Activated CD4-positive, alpha-beta memory T cell treated with anti-CD3 and anti-CD28 coated beads, Interleukin-2, amount 10 ng/mL, durations not matched to agents 7 days and 5 days (primary cell): ENCODE data around the gene IRS1. TPM values are rescaled to one million over a fixed set of nuclear protein-coding genes. Genes with fewer than 3 reads are reported as not detected.

Experiments used
- CTCF ChIA-PET: fragments of 350-600 bp; sonication (Branson Sonifier 250); formaldehyde crosslinking; loops from one replicate; lab custom pipeline; 2021; ENCODE audit warnings: antibody characterized with exemption, inconsistent platforms; lab: Charles Lee
- POLR2A ChIA-PET: fragments of 350-600 bp; sonication (Branson Sonifier 250); formaldehyde crosslinking; loops from one replicate; lab custom pipeline; 2021; ENCODE audit warnings: antibody characterized with exemption; lab: Charles Lee
- DNase-seq: peaks from one replicate; pipeline ENCODE4 v3.0.0-alpha.2; 2020
- H3K27ac Mint-ChIP-seq: one replicate; pipeline ENCODE4 v1.8.0; 2021; ENCODE audit warnings: mild to moderate bottlenecking, mixed read lengths
- H3K27me3 Mint-ChIP-seq: one replicate; pipeline ENCODE4 v1.8.0; 2021; ENCODE audit warnings: mixed read lengths
- H3K36me3 Mint-ChIP-seq: one replicate; pipeline ENCODE4 v1.8.0; 2021; ENCODE audit warnings: low read depth, mixed read lengths
- H3K4me1 Mint-ChIP-seq: one replicate; pipeline ENCODE4 v1.8.0; 2021; ENCODE audit warnings: mixed read lengths
- H3K4me3 Mint-ChIP-seq: one replicate; pipeline ENCODE4 v1.8.0; 2021; ENCODE audit warnings: mild to moderate bottlenecking, mixed read lengths
- H3K9me3 Mint-ChIP-seq: one replicate; pipeline ENCODE4 v1.8.0; 2021; ENCODE audit warnings: mixed read lengths
- total RNA-seq, 2 experiments: library from RNA; stranded (reverse); gene quantifications; one replicate each; pipeline ENCODE4 v1.2.3, GENCODE V29; 2021

Gene IRS1
- total RNA-seq, 2 experiments from 2014 or later, result 7.2 to 7.4 TPM

DNA sequence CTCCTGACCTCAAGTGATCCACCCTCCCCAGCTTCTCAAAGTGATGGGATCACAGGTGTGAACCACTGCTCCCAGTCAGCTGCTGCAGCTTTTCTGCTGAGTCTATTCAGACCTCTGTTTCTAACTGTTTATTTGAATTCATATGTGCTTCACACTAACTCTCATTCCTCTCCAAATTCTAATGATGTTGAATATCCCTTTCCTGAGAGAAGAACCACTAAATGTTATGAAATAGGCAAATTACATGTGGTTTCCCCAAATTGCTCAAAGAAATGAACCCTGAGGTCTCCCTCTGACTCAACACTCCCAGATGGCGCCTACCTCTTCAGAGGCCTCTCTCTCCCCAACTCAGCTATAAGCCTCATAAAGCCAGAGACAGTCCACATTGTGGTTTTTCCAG is 98.6 kb downstream of the IRS1 start:
- CTCF ChIA-PET, result no interaction called here
- no peak for DNase-seq

DNA sequence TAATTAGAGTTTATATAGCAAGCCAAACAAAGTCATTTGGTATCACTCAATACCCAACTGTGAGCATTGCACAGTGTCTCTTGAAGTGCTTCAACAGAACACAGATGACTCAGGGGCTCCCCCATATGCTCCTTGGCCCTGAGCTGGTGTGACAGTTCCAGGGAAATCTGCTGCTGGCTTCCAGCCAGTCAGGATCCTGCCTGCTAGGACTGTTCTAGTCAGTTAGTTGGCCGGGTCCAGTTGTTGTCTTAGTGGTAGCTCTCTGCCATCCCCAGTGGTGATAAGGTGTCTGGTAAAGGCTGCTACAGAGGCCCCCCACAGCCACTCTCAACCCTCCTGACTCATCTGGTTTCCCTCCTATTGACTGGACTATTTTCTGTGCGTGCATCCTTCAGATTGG is 100.3 kb downstream of the IRS1 start:
- Mint-ChIP-seq H3K27ac (no peak overlapping the region), H3K9me3 (no peaks in the 10 kb centered on the region), H3K4me1 (peaks cover 5% of the 10 kb centered on the region), H3K36me3 (no peaks in the 10 kb centered on the region), H3K27me3 (peaks cover 11% of the 10 kb centered on the region), H3K4me3 (no peak overlapping the region)
- no peak for DNase-seq
- CTCF ChIA-PET, result no interaction called here
- POLR2A ChIA-PET, result no interaction called here

More for the DNA sequence above, 98.6 kb downstream of the IRS1 start:
- Mint-ChIP-seq H3K4me3 (no peak overlapping the region), H3K9me3 (no peaks in the 10 kb centered on the region), H3K27me3 (peaks cover 8% of the 10 kb centered on the region), H3K36me3 (no peaks in the 10 kb centered on the region), H3K4me1 (peaks cover 5% of the 10 kb centered on the region), H3K27ac (no peak overlapping the region)
- POLR2A ChIA-PET, result interaction anchor here (0.9 kb wide), 1 partner anchor 48 kb away, joined by 3 read pairs; no protein-coding TSS in a partner anchor

DNA sequence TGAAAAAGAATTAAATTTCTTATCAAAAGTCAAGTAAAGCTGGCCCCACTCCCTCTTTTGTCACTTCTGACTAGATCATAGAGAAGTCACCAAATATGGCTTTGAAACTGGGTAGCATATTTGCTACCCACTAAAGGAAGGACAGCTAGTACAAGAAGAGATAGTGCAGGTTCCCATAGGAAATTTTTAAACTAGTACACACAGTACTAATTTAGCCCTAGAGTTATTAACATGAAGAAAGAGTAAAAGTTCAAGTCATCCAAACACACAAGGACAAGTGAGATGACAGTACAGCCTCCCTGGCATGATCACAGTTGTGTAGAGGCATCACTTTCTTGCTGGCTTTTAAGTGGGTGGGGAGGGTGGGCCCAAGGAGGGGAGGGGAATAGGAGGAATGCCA is 100.9 kb downstream of the IRS1 start:
- Mint-ChIP-seq H3K27me3 (peaks cover 15% of the 10 kb centered on the region), H3K9me3 (no peaks in the 10 kb centered on the region), H3K4me3 (no peak overlapping the region), H3K27ac (no peak overlapping the region), H3K4me1 (peaks cover 5% of the 10 kb centered on the region), H3K36me3 (no peaks in the 10 kb centered on the region)
- DNase-seq, result no peak
- ChIA-PET CTCF (no interaction called here), POLR2A (no interaction called here)

DNA sequence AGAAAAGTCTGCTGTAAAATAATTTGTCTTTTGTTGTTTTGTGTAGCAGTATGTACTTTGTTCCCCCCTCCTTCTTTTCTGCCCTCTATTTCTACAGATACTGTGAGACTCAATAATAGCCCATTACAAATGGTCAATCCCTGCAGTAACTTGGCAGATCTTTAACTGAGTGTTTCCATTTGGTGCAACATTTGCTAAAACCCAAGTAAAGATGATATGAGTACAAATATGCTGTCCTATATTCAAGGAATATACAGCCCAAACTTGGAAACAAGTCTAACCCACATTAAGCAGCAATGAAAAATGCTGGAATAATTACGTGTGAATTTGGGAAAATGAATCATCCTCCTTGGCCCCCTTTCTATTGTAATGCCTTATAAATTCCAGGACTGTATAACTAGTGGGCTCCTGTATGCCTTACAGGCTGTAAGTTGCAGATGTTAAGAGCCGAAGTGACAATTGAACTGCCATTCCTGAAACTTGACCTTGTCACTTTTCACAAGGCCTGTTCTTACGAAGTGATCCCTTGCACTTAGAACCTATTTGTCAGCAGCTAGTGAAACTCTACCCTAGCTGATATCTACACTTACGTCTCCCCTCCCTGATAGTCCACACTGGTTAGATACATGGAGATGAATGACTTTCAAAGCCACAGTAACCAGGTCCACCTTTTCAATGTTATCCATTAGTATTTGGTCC is 104.9 kb downstream of the IRS1 start:
- no peaks in the 10 kb centered on the region for H3K9me3 Mint-ChIP-seq
- peaks cover 30% of the 10 kb centered on the region for H3K27me3 Mint-ChIP-seq
- H3K27ac Mint-ChIP-seq, result no peak overlapping the region
- no peak for DNase-seq
- ChIA-PET CTCF (no interaction called here), POLR2A (no interaction called here)
- H3K4me3 Mint-ChIP-seq, result no peak overlapping the region
- H3K36me3 Mint-ChIP-seq, result no peaks in the 10 kb centered on the region
- H3K4me1 Mint-ChIP-seq, result peaks cover 10% of the 10 kb centered on the region

DNA sequence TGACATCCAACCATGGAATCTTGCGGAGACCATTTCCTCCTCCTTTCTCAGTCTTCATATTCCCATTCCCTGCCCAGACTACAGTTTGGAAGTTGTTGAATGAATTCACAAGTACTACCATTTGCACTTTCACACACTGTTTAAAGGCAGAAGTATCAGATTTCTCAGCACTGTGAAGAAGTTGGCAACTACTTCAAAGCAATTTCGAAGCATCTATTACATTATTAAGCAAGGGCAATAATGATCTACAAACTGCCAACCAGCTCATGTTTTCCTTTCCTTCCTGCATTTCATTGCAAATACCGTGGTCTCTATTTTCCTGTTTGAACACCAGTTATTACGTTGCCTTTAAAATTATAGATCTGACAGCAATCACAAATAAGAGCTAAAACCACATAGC is 105.5 kb downstream of the IRS1 start:
- CTCF ChIA-PET, result no interaction called here
- Mint-ChIP-seq H3K4me1 (peaks cover 10% of the 10 kb centered on the region), H3K36me3 (no peaks in the 10 kb centered on the region)

DNA sequence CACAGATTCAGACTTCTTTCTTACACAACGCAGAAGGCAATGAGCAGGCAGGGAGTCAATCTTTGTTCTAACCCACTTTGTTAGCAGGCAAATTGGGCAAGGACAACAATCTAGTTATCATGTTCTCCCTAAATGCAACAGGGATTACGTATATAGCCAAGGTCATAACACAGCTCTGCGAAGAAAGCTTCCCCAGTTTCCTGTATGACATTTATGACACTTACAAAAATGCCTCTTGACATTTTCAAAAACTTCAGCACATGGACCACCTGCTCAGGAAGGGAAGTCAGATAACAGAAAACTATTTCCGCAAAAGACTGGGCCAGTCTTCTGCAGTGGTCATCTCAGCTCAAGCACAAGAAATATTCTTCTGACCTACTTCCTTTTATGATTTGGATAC is 106.1 kb downstream of the IRS1 start:
- Mint-ChIP-seq H3K4me3 (no peak overlapping the region), H3K27me3 (peaks cover 32% of the 10 kb centered on the region), H3K27ac (no peak overlapping the region), H3K36me3 (no peaks in the 10 kb centered on the region), H3K4me1 (peaks cover 10% of the 10 kb centered on the region), H3K9me3 (no peaks in the 10 kb centered on the region)
- CTCF ChIA-PET, result no interaction called here
- DNase-seq, result no peak
- POLR2A ChIA-PET, result no interaction called here

More for the DNA sequence above, 105.5 kb downstream of the IRS1 start:
- DNase-seq, result no peak
- POLR2A ChIA-PET, result no interaction called here
- H3K9me3 Mint-ChIP-seq, result no peaks in the 10 kb centered on the region
- peaks cover 30% of the 10 kb centered on the region for H3K27me3 Mint-ChIP-seq
- no peak overlapping the region for H3K27ac Mint-ChIP-seq
- no peak overlapping the region for H3K4me3 Mint-ChIP-seq

DNA sequence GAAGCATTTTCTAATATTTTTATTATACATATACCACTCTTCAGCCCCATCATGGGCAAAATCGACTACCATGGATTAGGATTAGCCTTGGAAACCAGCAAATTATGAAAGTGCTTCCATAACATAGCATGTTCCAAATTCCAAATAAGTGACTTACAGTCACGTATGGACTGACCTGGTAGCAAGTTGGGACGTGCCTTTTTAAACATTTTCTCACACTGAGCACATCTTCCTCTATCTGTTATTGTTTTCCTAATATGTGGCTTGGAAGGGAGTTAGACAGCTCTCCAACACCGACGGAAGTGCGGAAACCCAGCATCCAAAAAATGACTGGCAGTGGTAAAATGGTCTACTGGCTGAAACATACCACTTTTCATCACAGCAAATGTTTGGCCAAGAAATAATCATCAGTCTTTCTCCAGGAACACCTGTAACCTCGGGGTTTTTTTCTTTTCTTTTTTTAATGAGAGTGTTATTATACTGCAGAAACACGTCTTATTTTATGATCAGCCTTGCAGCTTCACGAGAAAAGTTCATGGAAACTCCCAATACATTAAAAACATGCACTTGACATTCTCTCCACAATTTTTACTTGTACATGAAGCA is 107.0 kb downstream of the IRS1 start:
- Mint-ChIP-seq H3K27ac (no peak overlapping the region), H3K4me1 (peaks cover 10% of the 10 kb centered on the region), H3K4me3 (no peak overlapping the region), H3K27me3 (peaks cover 39% of the 10 kb centered on the region), H3K36me3 (no peaks in the 10 kb centered on the region), H3K9me3 (peaks cover 2% of the 10 kb centered on the region)
- no peak for DNase-seq
- POLR2A ChIA-PET, result no interaction called here
- CTCF ChIA-PET, result interaction anchor here (0.8 kb wide), 1 partner anchor 853 kb away, joined by 3 read pairs; no protein-coding TSS in a partner anchor

DNA sequence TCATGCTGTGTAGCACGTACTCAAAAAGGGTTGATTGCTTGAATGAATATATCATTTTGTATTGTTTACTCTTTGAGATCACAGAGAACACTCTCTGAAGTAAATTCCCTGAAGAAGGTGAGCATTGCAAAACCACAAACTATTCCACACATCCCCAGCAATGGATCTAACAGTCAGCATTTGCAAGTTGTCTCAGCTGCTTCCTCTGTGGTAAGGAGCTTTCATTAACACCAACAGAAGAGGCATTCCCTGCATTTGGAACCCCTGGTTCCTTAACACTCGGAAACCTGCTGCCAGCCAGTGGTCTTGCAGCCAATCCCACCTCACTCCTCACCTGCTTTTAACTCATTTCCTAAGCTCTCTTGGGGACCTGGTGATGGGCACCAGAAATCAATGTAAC is 108.4 kb downstream of the IRS1 start:
- CTCF ChIA-PET, result no interaction called here
- Mint-ChIP-seq H3K9me3 (peaks cover 2% of the 10 kb centered on the region), H3K27ac (no peak overlapping the region), H3K4me1 (peaks cover 10% of the 10 kb centered on the region), H3K36me3 (no peaks in the 10 kb centered on the region), H3K27me3 (peaks cover 39% of the 10 kb centered on the region), H3K4me3 (no peak overlapping the region)
- DNase-seq, result no peak
- POLR2A ChIA-PET, result no interaction called here

DNA sequence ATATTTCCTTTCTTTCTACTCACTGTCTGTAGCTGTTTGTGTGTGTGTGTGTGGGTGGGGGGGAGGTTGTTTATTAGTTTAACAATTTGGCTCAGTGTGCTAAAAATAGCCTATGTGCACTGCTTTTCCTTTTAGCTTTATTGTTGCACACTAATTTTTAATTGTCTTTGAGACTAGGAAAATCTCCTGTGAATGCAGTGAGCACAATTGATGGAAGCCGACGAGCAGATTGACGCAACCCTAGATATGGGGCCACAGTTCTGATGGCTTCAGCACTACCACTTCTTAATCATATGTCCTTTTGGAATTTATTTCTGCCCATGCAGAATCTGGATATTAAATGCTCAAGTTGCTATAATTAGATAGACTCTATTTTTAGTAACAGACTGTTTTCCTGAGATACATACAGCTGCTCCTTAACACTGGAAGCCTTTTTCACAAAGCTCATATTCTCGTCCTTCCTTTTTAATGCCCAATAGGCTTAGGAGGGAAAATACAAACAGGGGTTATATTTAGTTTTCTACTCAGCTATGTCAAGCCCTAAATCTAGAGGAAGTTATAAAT is 109.1 kb downstream of the IRS1 start:
- DNase-seq, result no peak
- H3K9me3 Mint-ChIP-seq, result peaks cover 2% of the 10 kb centered on the region
- H3K36me3 Mint-ChIP-seq, result no peaks in the 10 kb centered on the region
- ChIA-PET CTCF (interaction anchor here (0.7 to 1.0 kb wide), 3 partner anchors 8 to 109 kb away, joined by 3 to 5 read pairs (median 3); partner anchors contain the start of gene IRS1), POLR2A (no interaction called here)
- peaks cover 12% of the 10 kb centered on the region for H3K4me1 Mint-ChIP-seq
- no peak overlapping the region for H3K4me3 Mint-ChIP-seq
- no peak overlapping the region for H3K27ac Mint-ChIP-seq
- peaks cover 39% of the 10 kb centered on the region for H3K27me3 Mint-ChIP-seq

DNA sequence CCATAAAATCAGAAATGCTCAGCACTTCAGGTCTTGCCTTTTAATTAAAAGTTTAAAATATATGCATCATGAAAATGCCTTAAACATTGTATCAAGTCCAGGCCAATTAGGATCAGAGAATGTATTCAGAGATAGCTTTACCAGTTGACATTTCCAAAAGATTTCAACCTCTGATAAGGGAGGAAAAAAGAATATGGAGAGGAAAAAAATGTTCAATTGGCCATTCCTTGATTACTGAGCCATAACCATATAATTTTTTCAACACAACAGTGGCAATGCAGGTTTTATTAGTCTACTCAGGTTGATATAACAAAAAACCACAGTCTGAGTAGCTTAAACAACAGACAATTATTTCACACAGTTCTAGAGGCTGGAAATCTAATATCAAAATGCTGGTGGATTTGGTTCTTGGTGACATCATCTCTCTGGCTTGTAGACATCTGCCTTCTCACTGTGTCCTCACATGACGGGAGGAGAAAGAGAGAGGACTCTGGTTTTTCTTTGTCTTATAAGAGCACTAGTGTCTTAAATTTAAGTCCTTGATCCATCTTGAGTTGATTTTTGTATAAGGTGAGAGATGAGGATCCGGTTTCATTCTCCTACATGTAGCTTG is 111.9 kb downstream of the IRS1 start:
- Mint-ChIP-seq H3K4me3 (no peak overlapping the region), H3K36me3 (no peaks in the 10 kb centered on the region), H3K9me3 (peaks cover 2% of the 10 kb centered on the region), H3K27me3 (peaks cover 27% of the 10 kb centered on the region), H3K4me1 (peaks cover 15% of the 10 kb centered on the region), H3K27ac (no peak overlapping the region)
- ChIA-PET CTCF (no interaction called here), POLR2A (no interaction called here)
- no peak for DNase-seq

DNA sequence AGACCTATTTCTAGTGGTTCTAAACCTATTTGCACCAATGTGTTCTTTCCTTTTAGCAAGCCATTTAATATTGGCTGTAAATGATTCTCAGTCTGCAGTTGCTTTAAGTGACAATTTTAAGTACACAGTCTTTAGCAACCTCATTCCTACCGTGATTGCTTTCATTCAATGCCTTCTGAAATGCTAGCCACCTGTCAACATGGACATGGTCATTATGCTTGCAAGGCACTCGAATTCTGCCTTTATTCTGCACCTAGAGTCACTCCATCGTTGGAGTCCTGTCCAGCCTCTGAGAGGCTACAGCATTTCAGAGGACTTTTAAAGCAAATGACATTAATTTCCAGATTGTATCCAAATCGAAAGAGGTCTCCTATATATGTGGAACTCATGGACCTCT is 115.1 kb downstream of the IRS1 start:
- Mint-ChIP-seq H3K9me3 (peaks cover 2% of the 10 kb centered on the region), H3K27ac (no peak overlapping the region), H3K27me3 (peaks cover 9% of the 10 kb centered on the region), H3K4me1 (peaks cover 5% of the 10 kb centered on the region), H3K36me3 (no peaks in the 10 kb centered on the region), H3K4me3 (no peak overlapping the region)
- DNase-seq, result no peak
- POLR2A ChIA-PET, result no interaction called here
- CTCF ChIA-PET, result no interaction called here

DNA sequence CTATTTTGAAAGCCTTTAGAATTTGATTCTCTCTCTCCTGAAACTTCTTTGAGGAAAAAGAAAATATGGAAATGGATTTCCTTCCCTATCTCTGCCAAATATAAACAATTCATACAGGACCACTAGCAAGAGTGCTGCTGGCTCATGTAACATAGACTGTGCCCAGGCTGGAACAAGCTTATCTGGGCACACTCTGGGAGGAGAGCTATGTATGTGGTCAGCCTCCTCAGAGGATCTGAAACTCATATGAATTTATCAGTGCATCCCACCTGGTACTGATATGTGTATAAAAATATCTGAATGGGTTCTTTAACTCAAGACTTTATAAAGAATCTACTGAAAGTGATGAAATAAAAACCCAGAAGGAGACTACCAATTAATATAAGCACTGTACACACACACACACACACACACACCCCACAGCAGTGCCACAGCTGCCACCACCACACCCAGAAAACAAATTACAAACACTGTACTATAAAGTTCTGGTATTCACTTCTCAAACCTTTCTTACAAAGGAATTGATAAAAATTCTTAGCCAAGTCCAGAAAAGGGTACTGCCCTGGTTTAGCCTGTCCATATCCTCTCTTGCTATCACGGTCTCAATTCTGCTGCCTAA is 115.6 kb downstream of the IRS1 start:
- peaks cover 5% of the 10 kb centered on the region for H3K4me1 Mint-ChIP-seq
- ChIA-PET CTCF (no interaction called here), POLR2A (no interaction called here)
- peaks cover 9% of the 10 kb centered on the region for H3K27me3 Mint-ChIP-seq
- DNase-seq, result no peak
- H3K9me3 Mint-ChIP-seq, result peaks cover 2% of the 10 kb centered on the region
- H3K4me3 Mint-ChIP-seq, result no peak overlapping the region
- no peak overlapping the region for H3K27ac Mint-ChIP-seq
- no peaks in the 10 kb centered on the region for H3K36me3 Mint-ChIP-seq

DNA sequence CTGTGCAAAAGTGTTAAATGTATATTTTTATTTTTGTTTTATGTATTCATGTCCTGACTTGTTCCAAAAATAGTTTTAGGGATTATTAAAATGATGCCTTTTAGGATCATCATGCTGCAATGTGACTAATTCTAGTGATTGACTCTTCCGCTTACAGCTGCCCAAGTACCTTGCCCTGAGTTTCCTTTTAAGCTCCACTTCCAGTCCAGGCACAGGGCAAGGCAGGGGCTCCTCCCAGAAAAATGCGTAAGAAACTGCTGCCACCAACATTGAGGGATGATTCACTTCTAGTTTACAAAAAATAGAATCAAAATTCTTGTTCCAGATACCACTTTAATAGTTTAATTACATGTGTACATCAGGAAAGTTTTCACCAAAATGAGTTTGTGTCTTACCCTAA is 116.4 kb downstream of the IRS1 start:
- Mint-ChIP-seq H3K4me1 (peaks cover 5% of the 10 kb centered on the region), H3K9me3 (peaks cover 2% of the 10 kb centered on the region), H3K4me3 (no peak overlapping the region), H3K27me3 (peaks cover 3% of the 10 kb centered on the region), H3K27ac (no peak overlapping the region), H3K36me3 (no peaks in the 10 kb centered on the region)
- POLR2A ChIA-PET, result no interaction called here
- CTCF ChIA-PET, result no interaction called here
- no peak for DNase-seq
